Right lobe of liver (tissue), 6 donors: Measurements from ENCODE around the gene CFAP46. TPM values are rescaled to one million over a fixed set of nuclear protein-coding genes. Genes with fewer than 3 reads are reported as not detected.

ENCODE experiments used
- ATAC-seq, 4 donors: fragments of 200-7000 bp; cut with Tn5 transposase; one replicate each; pipeline ENCODE4 v1.9.1; 2020; ENCODE audit warnings: mild to moderate bottlenecking in 4 of 4, moderate library complexity in 4 of 4
- DNase-seq, 3 donors: peaks; one replicate each; pipeline ENCODE4 v3.0.0-alpha.2; 2020
- H3K27ac ChIP-seq, 3 donors: fragments of 200-600 bp; one replicate each; pipeline ENCODE4 v1.8.0; 2022
- H3K27me3 ChIP-seq, 2 donors: fragments of 200-600 bp; one replicate each; pipeline ENCODE4 v1.8.0; 2022
- H3K36me3 ChIP-seq, 4 donors: fragments of 200-600 bp; sonication (generic) in 1 of 4; one replicate each; pipeline versions ENCODE4 v1.5.1 to v1.8.0; 2017 to 2022; ENCODE audit warnings: control low read depth in 1 of 4
- H3K4me1 ChIP-seq, 4 donors: fragments of 200-600 bp; sonication (generic) in 1 of 4; one replicate each; pipeline versions ENCODE4 v1.5.1 to v1.8.0; 2017 to 2022; ENCODE audit warnings: control low read depth in 1 of 4
- H3K4me3 ChIP-seq, 3 donors: fragments of 200-600 bp; one replicate each; pipeline ENCODE4 v1.8.0; 2022
- H3K9me3 ChIP-seq, 4 donors: fragments of 200-600 bp; sonication (generic) in 1 of 4; one replicate each; pipeline versions ENCODE4 v1.5.1 to v1.8.0; 2017 to 2022; ENCODE audit warnings: control low read depth in 1 of 4
- POLR2A ChIP-seq: fragments of 450-650 bp; IDR thresholded peaks from one replicate; pipeline ENCODE4 v1.6.1; 2017; ENCODE audit warnings: antibody characterized with exemption, mild to moderate bottlenecking
- WGBS: methylation state at CpG from one replicate; pipeline ENCODE4 v1.1.6; 2018; ENCODE audit warnings: low coverage, low lambda C conversion rate; ENCODE audit not compliant: insufficient coverage; ENCODE audit errors: missing lambda C conversion rate; 5-methylcytosine and 5-hydroxymethylcytosine counted together
- intact Hi-C, 2 donors: fragments of 100-400 bp; cut with DNase I; formaldehyde crosslinking; loops; one replicate each; pipeline versions ENCODE4 v1.11.2 to v1.14.1; 2022
- total RNA-seq, 6 experiments: library from RNA; depleted of rRNA in 2 of 6; stranded (reverse); fragments of >200 nt in 2 of 6; fragmentation: NEBNext Ultra II Directional in 3 of 6; extraction: Animal tissue kit (Norgen Biotek cat#: 25700) in 3 of 6; gene quantifications; one replicate each; pipeline versions ENCODE4 v1.1.0 to v1.2.4, GENCODE V29; 2016 to 2023
- TF ChIP-seq, protein P1 (sequence below), 4 donors: fragments of 200-600 bp in 3 of 4; fragments of 450-650 bp in 1 of 4; IDR thresholded peaks; one replicate each; pipeline versions ENCODE4 v1.5.1 to v1.8.0; 2016 to 2022; ENCODE audit warnings: antibody characterized with exemption in 4 of 4, mild to moderate bottlenecking in 2 of 4
- donor health status: DM: no; HTN: yes; CAD: no.
- donor health status: DM: no; HTN: no; CAD: no.
- donor health status: DM: no; HTN: no; CAD: no.
- donor health status: DM: no; HTN: yes; CAD: no.
- donor health status: DM: no; HTN: yes; CAD: no.

The CFAP46 gene
- total RNA-seq, 6 experiments from 2014 or later, result 0.16 to 0.67 (median 0.32) TPM

DNA sequence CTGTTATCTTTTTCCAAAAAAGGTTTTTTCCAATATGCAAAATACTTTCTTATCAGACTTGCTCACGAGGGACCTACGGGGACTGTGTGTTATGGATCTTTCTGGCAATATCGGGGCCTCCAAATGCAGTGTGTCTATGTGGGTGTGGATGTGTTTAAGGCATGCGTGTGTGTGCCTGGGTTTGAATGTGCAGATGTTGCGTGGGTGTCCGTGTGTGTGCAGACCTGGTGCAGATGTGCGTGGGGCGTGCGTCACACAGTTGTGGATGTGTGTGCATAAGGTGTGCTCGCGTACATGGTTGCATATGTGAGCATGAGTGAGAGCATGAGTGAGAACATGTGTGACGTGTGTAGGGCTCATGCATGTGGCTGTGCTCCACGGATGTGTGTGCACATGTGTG lies 176.1 kb downstream of the CFAP46 start:
- H3K4me1 ChIP-seq, result no peaks in the 10 kb centered on the region
- DNase-seq (no peak), ATAC-seq (no peak)
- no peak overlapping the region for H3K4me3 ChIP-seq
- H3K27ac ChIP-seq, result no peak overlapping the region
- 95% methylated on average over 12 of the region's 13 CpGs for WGBS
- no peaks in the 10 kb centered on the region for H3K9me3 ChIP-seq
- intact Hi-C loops, result no loop called here
- no peaks in the 10 kb centered on the region for H3K27me3 ChIP-seq
- TF ChIP-seq POLR2A, result no peak
- TF ChIP-seq, protein P1, sequence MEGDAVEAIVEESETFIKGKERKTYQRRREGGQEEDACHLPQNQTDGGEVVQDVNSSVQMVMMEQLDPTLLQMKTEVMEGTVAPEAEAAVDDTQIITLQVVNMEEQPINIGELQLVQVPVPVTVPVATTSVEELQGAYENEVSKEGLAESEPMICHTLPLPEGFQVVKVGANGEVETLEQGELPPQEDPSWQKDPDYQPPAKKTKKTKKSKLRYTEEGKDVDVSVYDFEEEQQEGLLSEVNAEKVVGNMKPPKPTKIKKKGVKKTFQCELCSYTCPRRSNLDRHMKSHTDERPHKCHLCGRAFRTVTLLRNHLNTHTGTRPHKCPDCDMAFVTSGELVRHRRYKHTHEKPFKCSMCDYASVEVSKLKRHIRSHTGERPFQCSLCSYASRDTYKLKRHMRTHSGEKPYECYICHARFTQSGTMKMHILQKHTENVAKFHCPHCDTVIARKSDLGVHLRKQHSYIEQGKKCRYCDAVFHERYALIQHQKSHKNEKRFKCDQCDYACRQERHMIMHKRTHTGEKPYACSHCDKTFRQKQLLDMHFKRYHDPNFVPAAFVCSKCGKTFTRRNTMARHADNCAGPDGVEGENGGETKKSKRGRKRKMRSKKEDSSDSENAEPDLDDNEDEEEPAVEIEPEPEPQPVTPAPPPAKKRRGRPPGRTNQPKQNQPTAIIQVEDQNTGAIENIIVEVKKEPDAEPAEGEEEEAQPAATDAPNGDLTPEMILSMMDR (IDR thresholded peaks at IDR 0.05), result no peak
- H3K36me3 ChIP-seq, result no peaks in the 10 kb centered on the region

DNA sequence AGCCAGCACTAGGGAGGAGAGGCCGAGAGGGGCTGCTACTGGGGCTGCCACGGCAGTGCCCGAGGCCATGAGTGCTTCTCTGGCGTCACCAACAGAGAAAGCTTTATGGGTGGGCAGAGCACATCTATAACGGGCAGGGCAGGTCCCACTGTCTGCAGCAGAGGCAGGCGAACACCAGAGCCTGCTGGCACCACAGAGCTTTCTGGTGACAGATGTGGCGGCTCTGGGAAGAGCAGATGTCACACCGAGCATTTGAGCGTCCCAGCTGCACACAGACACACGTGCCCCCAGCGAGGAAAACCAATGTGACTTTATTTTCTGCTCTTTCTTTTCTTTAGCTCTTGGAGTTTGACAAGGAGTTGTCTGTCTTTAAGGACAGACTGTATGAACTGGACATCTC lies 176.9 kb downstream of the CFAP46 start:
- Histone ChIP-seq H3K4me3 (no peak overlapping the region), H3K9me3 (no peaks in the 10 kb centered on the region), H3K36me3 (no peaks in the 10 kb centered on the region), H3K4me1 (no peaks in the 10 kb centered on the region), H3K27ac (no peak overlapping the region), H3K27me3 (no peaks in the 10 kb centered on the region)
- TF ChIP-seq, protein P1 (IDR thresholded peaks at IDR 0.05), result no peak
- TF ChIP-seq POLR2A, result no peak
- ATAC-seq (no peak), DNase-seq (no peak)
- intact Hi-C loops, result no loop called here
- WGBS, result 100% methylated on average over 4 of the region's 11 CpGs

DNA sequence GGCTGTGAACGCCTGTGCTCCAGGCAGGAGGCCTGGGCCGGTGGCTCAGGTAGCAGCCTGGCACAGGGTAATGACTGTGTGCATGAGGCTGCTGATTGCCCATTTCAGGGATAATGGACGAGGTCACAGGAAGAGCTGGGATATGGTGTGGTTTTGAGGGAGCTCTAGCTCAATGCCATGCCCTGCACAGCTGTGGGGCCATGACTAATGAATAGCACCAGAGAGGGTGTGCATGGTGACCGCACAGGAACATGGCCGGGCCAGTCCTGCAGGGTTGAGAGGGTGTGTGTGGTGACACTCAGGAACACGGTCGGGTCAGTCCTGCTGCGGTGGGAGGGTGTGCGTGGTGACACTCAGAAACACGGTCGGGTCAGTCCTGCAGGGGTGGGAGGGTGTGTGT lies 178.3 kb downstream of the CFAP46 start:
- Histone ChIP-seq H3K4me1 (no peaks in the 10 kb centered on the region), H3K9me3 (no peaks in the 10 kb centered on the region), H3K27me3 (no peaks in the 10 kb centered on the region), H3K27ac (no peak overlapping the region), H3K36me3 (no peaks in the 10 kb centered on the region), H3K4me3 (no peak overlapping the region)
- intact Hi-C loops, result no loop called here
- 87% methylated on average over 9 of the region's 11 CpGs for WGBS
- DNase-seq (no peak), ATAC-seq (no peak)
- TF ChIP-seq, protein P1 (IDR thresholded peaks at IDR 0.05), result no peak
- TF ChIP-seq POLR2A, result no peak

DNA sequence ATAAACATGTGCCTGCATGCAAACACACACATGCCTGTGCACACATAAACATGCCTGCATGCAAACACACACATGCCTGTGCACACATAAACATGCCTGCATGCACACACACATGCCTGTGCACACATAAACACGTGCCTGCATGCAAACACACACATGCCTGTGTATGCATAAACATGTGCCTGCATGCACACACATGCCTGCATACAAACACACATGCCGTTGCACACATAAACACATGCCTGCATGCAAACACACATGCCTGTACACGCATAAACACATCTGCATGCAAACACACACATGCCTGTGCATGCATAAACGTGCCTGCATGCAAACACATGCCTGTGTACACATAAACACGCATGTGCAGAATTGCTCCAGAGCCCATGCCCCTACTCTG lies 178.8 kb downstream of the CFAP46 start:
- no peaks in the 10 kb centered on the region for H3K4me1 ChIP-seq
- no peak overlapping the region for H3K4me3 ChIP-seq
- DNase-seq, result no peak
- intact Hi-C loops, result no loop called here
- H3K27me3 ChIP-seq, result no peaks in the 10 kb centered on the region
- H3K36me3 ChIP-seq, result no peaks in the 10 kb centered on the region
- H3K27ac ChIP-seq, result no peak overlapping the region
- 80% methylated on average over 1 of the region's 5 CpGs for WGBS
- no peak for ATAC-seq
- TF ChIP-seq POLR2A, result no peak
- TF ChIP-seq, protein P1 (IDR thresholded peaks at IDR 0.05), result no peak
- no peaks in the 10 kb centered on the region for H3K9me3 ChIP-seq

DNA sequence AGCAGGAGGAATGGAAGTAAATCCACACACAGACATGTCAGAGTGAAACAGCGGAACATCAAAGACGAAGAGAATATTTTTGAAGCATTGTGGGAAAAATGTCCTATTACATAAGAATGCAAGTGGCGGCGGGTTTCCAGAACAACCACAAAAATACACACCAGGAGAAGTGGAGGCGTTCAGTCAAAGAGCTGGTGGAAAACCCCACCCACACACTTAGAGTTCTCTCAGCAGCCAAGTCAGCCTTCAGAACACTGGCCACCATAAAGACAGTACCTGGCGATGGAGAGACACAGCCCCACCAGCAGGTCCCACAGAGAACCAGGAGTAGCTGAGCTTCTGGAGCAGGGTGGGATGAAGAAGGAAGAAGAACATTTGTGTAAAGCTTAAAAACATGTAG lies 180.1 kb downstream of the CFAP46 start:
- DNase-seq (no peak), ATAC-seq (no peak)
- Histone ChIP-seq H3K27ac (no peak overlapping the region), H3K4me3 (no peak overlapping the region), H3K27me3 (no peaks in the 10 kb centered on the region), H3K4me1 (no peaks in the 10 kb centered on the region), H3K9me3 (no peaks in the 10 kb centered on the region), H3K36me3 (no peaks in the 10 kb centered on the region)
- TF ChIP-seq, protein P1 (IDR thresholded peaks at IDR 0.05), result no peak
- TF ChIP-seq POLR2A, result no peak
- 72% methylated on average over 5 of the region's 6 CpGs for WGBS
- intact Hi-C loops, result no loop called here
